Retina (tissue), 1 donor: ENCODE data around the gene PLA1A.
"Not testable (repeated sequence)": the region's sequence is repeated elsewhere in the genome, so short reads cannot be mapped to it uniquely, and the experiment has no call there.

Source experiments
- DNase-seq: peaks from one replicate; pipeline ENCODE4 v3.0.0-alpha.2; 2016

The PLA1A gene

GRCh38 chr3:119579366-119580066 is 18.2 kb upstream of the PLA1A start, which contains the start of gene ADPRH:
Gene ADPRH (plus strand): TSS chr3:119579492. CDS start chr3:119582170, 2,678 bp downstream.
- DNase-seq: peak; percentile 90

- DNase-seq: no peak
These were observed 17.5 kb upstream of the PLA1A start for GRCh38 chr3:119580067-119580760.

GRCh38 chr3:119582178-119582577 is 15.5 kb upstream of the PLA1A start:
- DNase-seq: no peak

GRCh38 chr3:119585208-119585607 is 12.5 kb upstream of the PLA1A start:
- DNase-seq: no peak

- no peak for DNase-seq
These were observed 11.7 kb upstream of the PLA1A start for GRCh38 chr3:119585856-119586570.

GRCh38 chr3:119586733-119587172 is 10.9 kb upstream of the PLA1A start:
- no peak for DNase-seq

- no peak for DNase-seq
These were observed 9.6 kb upstream of the PLA1A start for GRCh38 chr3:119588112-119588511.

- DNase-seq: no peak
These were observed 8.4 kb upstream of the PLA1A start for GRCh38 chr3:119589102-119589773.

GRCh38 chr3:119590706-119591105 is 7.0 kb upstream of the PLA1A start:
- DNase-seq: no peak

- no peak for DNase-seq
These were observed 4.8 kb upstream of the PLA1A start for GRCh38 chr3:119592861-119593260.

- no peak for DNase-seq
These were observed 3.6 kb upstream of the PLA1A start for GRCh38 chr3:119594066-119594465.

- not testable (repeated sequence) for DNase-seq
These were observed 2.8 kb upstream of the PLA1A start for GRCh38 chr3:119594929-119595328.

GRCh38 chr3:119595639-119596334 is 1.9 kb upstream of the PLA1A start:
- no peak for DNase-seq

- no peak for DNase-seq
These were observed 1.3 kb upstream of the PLA1A start for GRCh38 chr3:119596398-119596797.

- DNase-seq: no peak
These were observed 869 bp downstream of the PLA1A start for GRCh38 chr3:119598410-119599098.

GRCh38 chr3:119599558-119600174 is 2.0 kb downstream of the PLA1A start:
- DNase-seq: no peak

GRCh38 chr3:119600732-119601131 is 3.0 kb downstream of the PLA1A start:
- DNase-seq: no peak

- DNase-seq: no peak
These were observed 3.5 kb downstream of the PLA1A start for GRCh38 chr3:119601154-119601553.

- no peak for DNase-seq
These were observed 5.0 kb downstream of the PLA1A start for GRCh38 chr3:119602676-119603075.

GRCh38 chr3:119604878-119605277 is 7.2 kb downstream of the PLA1A start:
- DNase-seq: no peak

- DNase-seq: no peak
These were observed 10.8 kb downstream of the PLA1A start for GRCh38 chr3:119608405-119609000.
